HS-27A (cell line): Measurements from ENCODE around the gene ZFYVE28.

ENCODE experiments used
- DNase-seq: peaks from one replicate; pipeline ENCODE4 v3.0.0-alpha.2; 2012; ENCODE audit warnings: low read depth, missing footprints

ZFYVE28 gene

GRCh38 chr4:2259541-2260343 lies 158.7 kb downstream of the ZFYVE28 start:
- no peak for DNase-seq

GRCh38 chr4:2259036-2259540 lies 159.4 kb downstream of the ZFYVE28 start:
- DNase-seq: no peak

GRCh38 chr4:2258091-2259035 lies 160.1 kb downstream of the ZFYVE28 start:
- no peak for DNase-seq

GRCh38 chr4:2257361-2258081 lies 160.9 kb downstream of the ZFYVE28 start:
- no peak for DNase-seq

GRCh38 chr4:2256781-2257191 lies 161.7 kb downstream of the ZFYVE28 start:
- DNase-seq: no peak

DNA sequence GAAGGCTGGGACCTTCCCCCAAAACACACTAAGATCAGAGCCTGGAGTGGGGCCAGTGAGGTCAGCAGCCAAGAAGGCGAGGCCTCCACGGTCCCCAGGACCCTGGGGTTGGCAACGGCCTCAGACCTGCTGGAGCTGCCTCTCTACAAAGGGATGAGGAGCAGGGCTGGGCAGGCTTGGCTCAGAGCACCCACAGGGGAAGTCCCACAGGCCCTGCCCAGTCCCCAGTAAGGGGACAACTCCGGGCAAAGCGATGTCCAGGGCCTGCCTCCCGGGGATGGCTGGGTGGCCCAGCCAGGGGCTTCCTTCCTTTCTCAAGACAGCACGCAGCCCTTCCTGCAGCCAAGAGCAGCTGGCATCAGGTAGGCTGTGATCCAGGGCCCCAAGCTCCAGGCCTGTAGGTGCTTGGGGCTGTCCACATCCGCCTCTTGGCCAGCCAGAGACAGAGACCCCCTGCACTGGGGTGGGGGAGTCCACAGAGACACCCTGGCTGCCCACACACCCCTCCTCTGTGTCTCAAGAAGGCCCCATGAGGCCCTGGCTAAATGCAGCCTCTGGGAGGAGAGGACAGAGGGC lies 162.2 kb downstream of the ZFYVE28 start:
- no peak for DNase-seq

DNA sequence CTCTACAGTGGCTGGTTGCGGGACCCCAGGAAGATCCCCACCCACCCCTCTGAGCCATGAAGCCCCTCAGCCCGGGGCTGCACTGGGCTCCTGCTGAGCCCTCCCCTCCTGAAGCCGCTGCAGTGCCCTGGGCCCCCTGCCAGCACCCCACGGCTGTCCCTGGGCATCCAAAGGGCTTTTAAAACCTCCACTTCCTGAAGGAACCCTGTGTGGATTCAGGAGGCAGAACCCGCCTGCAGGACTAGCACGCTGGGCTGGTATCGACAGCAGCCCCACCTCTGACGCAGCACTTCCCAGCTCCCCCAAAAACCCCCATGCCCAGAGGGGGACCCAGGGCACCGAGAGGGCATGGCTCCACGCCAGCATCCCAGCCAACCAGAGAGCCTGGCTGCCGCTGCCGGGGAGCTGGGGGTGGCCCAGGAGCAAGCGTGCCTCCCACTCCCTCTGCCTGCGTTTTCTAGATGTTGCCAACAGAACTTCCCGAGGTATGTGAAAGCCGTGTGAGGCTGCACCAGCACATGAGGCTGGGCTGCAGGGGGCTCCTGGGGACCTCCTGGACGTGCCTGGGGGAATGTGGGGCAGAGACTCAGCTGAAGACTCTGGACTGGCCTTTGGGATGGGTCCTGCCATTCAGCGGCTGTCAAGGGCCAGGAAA lies 162.8 kb downstream of the ZFYVE28 start:
- DNase-seq: no peak

DNA sequence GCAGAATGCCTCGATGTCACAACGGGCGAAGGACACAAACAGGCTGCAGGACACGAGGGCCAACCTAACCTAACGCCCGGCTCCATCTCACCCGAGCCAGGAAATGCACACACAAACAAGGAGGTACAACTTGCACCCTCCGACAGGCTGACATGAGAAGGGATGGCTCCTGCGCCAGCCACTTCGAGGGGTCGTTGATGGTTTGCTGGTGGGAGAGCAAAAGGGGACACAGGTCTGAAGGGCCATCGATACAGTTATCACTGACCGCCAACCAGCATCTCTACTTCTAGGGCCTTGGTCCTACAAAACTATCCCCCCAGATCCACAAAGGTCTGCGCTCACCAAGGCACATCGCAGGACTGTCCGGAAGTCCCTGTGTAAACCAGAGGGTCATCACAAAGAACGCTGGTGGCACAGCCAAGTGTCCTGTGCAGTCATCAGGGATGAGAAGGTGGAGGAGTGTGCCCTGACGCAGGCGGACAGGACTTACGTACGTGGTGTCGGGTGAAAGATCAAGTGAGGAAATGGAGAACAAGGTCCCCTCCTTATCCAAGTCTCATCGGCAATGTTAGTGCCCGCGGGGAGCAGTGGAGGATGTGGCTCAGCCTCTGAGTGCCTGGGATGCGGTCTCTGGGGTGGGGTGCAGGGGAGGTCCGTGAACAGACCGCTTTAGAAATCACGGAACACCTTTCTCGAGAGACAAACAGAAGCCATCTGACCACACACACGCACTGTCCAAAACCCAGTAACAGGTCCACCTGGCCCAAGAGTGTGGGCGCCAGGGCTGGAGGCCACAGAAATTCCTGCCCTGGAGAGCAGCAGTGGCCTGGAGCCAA lies 163.6 kb downstream of the ZFYVE28 start:
- DNase-seq: no peak

GRCh38 chr4:2253160-2254084 lies 165.0 kb downstream of the ZFYVE28 start:
- no peak for DNase-seq

DNA sequence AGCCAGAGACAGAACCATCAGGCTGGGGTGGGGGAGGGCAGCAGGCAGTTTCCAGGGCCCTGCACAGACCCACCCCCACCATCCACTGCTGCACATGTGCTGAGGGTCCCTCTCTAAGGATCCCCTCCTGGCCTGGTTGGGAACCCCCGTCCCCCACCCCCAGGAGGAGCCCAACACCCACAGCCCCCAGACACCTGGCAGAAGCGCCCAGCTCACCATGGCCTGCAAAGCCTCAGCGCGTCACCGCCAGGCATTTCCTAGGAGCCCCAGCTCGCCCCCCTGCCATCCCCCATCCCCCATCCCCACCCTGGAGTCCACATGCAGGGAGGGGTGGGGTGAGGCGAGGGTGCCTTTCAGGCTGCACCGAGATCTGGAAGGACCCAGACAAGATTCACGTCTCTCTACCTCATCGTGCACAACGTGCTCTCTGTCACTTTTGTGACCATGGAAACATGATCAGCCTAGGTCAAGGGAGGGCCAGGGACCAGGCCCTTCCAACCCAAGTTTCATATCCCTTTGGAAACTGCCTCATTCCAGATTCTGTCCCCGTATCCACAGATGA lies 165.8 kb downstream of the ZFYVE28 start:
- no peak for DNase-seq

DNA sequence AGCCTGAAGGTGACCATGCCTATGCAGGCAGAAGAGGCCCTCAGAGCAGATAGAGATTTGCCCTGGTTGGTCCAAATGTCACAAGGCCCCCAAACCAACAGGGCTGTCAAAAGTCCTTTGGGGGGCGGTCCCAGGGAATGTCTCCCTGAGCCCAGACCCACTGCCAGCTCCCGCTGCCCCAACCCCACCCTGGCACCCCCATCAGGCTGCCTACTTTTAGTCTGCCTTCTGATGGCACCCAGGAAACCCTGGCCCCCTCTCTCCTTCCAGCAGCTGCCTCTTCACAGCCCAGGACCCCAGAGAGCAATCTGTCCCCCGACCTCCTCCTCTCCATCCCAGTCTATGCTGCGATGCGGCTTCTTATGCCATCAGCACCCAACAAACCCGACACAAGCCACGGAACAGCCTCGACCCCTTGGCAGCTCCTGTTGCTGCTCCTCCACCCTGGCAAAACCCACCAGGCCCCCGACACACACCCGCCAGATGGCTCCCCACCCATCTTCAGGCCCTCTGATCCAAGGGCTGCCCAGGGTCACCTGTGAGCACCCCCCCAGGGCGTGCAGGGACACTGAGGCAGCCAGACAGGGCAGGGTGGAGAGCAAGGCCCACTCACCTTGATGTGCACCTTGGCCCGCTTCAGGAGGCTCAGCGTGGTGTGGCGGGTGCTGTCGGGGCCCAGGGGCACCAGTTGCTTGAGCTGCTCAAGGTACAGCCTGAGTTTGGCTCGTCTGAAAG lies 166.5 kb downstream of the ZFYVE28 start:
- DNase-seq: no peak

GRCh38 chr4:2251073-2251794 lies 167.2 kb downstream of the ZFYVE28 start:
- DNase-seq: no peak

DNA sequence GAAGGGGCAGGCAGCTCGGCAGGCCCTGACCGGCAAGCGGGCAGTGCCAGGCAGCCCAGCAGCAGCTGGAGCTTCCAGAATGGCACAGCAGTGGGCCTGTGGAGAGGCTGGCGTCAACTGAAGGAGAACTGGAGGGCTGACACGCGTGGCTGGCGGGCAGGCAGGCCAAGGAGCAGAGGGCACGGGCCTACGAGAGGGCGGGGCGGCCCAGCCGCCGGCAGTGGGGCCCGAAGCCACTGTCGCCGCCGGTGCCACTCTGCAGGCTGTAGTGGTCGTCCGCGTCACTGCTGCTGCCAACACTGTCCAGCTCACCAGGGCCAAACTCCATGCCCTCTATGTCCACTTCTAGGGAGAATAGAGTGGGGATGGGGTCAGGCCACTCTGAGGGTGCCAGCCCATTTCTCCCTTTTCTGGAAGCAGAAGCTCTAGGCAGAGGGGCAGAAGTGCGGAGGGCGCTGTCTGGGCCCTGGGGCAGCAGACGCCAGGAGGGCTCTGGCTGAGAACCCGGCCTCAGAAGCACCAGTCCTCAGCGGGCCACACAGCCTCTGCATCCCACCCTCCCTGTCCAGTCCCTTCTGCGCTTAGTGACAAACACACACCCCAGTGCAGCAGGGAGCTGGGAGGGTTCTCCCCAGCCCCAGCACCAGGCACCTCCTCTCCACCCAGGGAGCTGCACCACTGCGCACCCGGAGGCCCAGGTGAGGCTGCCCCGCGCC lies 167.9 kb downstream of the ZFYVE28 start:
- DNase-seq: no peak

GRCh38 chr4:2249526-2250356 lies 168.7 kb downstream of the ZFYVE28 start:
- no peak for DNase-seq

GRCh38 chr4:2248821-2249261 lies 169.6 kb downstream of the ZFYVE28 start:
- DNase-seq: no peak
